NCI-H2196 (cell line): Measurements from ENCODE around the gene KRTDAP.

Experiments used
- DNase-seq: peaks from one replicate; lab custom pipeline; 2025; ENCODE audit not compliant: unreplicated experiment; lab: John Stamatoyannopoulos, UW

The KRTDAP gene, protein sequence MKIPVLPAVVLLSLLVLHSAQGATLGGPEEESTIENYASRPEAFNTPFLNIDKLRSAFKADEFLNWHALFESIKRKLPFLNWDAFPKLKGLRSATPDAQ

DNA sequence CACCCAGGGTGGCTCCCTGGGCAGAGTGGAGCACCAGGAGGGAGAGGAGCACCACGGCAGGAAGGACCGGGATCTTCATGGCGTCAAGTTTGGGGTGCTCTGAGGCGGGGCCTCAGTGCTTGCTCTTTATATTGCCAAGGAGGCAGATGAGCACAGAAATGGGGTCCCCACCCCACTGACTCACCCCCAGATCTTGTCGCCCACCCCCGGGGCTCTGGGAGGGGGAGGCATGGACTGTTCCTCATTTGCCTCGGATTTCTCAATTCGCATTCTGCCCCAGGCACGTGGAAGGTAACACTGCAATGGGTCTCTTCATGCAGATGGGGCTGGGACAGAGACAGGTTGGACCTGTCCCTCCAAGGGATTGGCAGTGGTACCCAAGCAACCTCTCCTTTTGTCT is at the start of gene KRTDAP:
KRTDAP (minus strand) TSS at position 101 of the 400 bp plus-strand sequence; CDS start at position 79, 22 bp downstream.
- no peak for DNase-seq

DNA sequence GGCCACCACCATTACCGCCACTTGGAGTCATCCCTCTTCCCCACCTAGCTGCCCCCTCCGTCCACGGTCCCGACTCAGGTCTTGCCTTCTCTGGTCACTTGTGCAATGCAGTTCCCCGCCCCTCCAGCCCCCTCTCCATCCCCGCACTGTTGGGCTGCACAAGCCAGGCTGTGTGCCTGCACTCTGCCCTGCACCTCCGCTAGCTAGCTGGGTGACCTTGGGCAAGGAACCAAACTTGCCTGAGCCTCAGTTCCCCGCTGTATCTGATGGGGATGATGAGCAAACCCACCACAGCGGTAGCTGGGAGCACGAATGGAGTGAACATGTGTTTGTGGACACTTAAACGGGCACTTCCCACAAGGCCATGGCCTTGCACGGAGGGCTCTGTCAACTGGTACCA is 49.6 kb upstream of the KRTDAP start:
- no peak for DNase-seq

DNA sequence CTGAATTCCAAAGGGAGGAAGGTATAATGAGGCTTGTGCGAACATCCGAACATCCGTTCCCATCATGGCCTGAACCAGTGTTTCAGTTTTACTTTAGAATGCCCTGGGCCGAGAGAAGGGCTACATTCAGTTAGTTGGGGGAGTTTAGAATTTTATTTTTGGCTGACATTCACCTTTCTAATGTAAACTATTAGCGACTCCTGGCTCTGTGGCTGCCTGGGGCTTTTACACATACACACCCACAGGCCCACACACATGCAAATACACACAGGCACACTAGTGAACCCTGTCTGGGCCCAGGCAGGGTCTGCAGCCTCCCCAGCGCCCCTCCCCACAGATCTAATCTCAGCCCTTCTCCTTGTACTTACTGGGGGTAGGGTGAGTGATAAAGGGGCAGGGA is 49.0 kb upstream of the KRTDAP start:
- no peak for DNase-seq

DNA sequence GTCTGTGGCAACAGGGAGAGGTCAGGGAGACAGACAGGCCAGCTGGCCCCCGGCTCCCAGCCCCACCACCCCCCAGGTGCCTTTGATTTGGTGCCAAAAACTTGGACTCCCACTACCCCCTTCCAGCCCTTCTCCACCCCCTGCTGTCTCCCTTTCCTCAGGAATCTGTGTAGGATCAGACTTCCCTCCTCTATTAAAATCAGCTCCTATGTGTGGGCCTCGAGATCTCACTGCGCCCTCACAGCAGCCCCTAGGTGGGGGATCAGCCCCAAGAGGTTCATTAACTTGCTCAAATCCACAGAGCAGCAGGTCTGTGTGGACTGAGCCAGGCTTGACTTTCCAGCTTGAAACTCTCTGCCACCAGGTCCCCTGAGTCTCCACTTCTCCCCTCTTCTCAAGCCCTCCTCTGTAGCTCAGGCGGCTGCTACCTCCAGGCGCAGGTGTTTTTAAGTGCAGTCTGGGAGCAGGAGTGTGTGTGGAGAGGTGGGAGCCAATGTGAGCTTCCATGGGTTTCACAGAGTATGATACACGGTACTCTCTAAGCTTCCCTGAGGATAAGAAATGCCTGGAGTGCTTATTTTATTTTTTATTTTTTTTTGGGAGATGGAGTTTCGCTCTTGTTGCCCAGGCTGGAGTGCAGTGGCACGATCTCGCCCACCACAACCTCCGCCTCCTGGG is 44.7 kb upstream of the KRTDAP start:
- no peak for DNase-seq

DNA sequence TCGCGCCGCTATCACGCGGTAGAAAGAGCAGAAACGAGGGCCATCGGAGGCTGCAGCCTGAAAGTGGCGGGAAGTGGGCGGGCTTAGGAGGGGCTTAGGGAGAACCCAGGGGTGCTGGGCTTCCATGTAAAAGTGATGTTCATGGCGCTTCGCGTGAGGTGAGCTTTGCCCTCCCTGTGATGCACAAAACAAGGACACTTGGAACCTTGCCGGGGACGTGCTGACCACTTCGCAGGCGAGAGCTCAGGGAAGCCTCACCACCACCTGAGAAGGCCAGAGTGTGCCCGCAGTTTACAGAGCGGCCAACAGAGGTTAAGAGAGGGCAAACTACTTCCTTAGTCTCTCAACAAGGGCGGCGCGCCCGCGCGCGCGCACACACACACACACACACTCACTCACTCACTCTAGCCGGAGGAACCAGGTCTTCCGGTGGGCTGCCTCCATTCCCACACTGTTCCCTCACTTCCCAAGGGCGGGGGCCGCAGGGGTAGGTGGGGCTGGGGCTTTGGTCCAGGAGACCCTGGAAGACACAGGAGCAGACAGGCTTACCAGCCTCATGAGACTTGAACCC is 43.6 kb upstream of the KRTDAP start:
- no peak for DNase-seq

DNA sequence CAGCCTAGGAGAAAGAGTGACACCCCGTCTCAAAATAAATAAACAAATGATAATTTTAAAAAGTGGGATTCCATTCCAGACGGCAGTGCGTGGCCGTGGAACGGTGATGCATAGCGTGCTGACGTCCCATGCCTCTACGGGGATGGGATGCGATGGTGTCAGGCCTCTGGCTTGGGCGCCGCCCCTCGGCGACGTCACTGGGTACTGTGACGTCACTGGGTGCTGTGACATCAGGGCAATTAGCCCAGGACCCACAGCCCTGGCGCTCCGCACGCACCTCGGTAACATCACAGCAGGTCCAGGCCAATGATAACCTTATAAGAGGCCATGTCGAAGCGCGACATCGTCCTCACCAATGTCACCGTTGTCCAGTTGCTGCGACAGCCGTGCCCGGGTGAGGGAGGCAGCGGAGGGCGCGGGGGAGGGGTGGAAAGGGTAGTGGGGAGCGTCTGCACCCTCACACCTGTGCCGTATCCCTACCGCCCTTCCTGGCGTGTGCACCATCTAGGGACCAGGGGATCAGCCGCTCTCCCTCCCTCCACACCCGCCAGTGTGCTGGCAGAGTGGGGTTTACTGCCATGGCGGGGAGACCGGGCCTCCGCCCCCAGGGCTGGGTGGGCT is 43.0 kb upstream of the KRTDAP start, which contains the start of gene GAPDHS:
GAPDHS (plus strand) TSS at position 256 of the 621 bp plus-strand sequence; CDS start at position 328, 72 bp downstream.
- no peak for DNase-seq

DNA sequence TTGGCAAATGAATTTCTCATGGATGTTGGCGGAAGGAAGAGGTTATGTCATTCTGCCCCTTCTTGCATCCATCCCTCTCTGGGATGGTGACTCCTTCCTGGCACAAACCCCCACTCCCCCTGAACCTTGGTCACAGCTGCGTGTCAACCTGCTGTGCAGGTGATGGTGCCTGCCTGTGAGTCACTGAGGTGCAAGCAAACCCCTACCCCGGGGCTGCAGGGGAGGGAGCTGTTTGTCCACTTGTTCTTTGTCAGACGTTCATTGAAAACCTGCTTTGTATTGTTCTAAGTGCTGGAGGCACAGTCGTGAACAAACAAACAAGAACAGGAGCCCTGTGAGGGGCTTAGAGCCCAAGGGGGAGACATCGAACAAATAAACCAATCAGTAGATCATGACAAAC is 41.0 kb upstream of the KRTDAP start:
- DNase-seq, result no peak

DNA sequence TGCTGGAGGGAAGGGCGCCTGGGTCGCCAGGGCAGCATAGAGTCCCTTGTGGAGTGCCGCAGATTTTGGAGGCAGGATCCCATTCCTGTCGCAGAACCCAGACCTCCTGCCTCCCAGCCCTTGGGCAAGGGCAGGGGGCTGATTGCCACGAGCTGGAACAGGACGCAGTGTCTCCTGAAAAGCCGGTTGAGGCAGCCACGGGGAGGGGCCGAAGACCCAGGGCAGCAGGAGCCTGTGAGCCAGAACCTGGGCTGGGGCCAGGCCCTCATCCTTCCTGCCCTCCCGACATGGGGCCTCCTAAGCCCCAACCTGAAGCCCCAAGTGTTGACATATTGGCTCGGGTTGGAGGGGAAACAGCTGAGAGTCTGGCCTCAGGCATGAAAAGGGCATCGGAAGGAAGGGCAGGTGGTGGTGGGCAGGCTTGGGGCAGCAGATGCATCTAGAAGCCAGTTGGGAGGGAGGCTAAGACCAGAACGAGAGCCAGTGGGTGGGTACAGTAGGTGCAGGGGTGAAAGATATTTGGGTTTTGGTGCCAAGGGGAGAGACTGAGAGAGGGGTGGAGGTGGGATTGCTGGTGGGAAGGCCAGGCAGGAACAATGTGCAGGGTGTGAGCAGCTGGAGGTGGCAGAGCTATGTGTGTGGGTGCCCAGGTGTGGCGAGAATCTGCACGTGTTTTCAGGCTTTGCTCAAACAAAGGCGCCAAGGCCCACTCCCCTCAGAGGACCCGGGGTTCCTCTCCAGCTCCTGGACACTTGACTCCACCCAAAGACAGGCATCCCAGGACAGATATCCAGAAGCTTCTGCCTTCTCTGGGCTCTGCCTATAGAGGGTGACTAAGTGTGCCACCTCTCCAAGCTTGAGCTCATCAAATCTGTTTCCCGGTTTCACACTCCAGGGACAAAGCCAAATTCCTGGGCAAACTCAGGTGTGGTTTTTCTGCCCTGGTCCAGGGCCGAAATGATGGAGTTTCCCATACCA is 39.3 kb upstream of the KRTDAP start:
- DNase-seq, result no peak

DNA sequence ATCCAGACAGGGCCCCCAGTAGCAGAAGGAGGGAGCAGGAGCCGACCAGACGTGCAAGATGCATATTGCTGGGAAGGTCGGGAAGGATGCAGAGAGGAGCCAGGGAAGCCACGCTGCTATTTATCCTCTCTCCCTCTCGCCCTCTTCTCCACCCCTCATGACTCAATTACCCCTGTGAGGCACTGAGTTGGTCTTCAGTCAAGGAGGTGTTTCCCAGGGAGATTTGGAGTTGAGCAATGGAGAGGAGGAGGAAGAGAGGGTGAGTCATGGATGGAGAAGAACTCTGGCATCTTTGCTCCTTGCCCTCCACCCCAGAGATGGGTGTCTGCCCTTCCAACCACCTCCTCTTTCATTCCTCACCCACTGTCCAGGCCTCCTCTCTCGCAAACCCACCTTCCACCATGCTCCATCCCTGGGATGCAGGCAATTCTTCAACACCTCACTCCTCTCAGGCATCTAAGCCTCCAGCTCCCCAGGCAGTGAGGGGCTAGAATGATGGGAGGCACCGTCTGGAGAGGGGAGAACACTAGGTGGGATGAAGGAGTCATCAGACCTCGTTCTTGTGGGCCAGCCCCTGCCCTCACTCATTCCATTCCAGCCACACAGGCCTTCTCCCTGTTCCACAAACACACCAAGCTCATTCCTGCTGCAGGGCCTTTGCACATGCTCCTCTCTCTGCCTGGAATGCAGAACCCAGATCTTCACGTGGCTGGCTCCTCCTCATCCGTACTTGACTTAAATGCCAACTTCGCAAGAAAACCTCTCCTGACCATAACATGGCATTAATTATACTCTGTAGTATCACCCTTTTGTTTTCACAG is 38.2 kb upstream of the KRTDAP start, which contains the start of gene SBSN:
SBSN (minus strand) TSS at position 94 of the 821 bp plus-strand sequence; CDS start at position 64, 30 bp downstream.
- no peak for DNase-seq

DNA sequence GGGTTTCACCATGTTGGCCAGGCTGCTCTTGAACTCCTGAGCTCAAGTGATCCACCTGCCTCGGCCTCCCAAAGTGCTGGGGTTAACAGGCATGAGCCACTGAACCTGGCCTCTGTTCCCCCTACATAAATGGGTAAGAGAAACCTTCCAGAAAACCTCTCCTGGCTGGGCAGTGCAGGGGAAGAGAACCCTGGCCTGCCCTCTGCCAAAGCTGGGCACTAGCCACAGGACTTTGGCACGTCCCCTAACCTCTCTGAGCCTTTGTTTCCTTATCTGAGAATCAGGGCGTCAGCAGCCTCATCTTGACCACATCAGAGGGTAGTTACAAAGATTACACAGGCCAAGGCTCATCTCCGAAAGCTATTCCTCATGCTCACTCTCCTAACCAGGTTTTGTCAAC is 35.6 kb upstream of the KRTDAP start:
- no peak for DNase-seq

DNA sequence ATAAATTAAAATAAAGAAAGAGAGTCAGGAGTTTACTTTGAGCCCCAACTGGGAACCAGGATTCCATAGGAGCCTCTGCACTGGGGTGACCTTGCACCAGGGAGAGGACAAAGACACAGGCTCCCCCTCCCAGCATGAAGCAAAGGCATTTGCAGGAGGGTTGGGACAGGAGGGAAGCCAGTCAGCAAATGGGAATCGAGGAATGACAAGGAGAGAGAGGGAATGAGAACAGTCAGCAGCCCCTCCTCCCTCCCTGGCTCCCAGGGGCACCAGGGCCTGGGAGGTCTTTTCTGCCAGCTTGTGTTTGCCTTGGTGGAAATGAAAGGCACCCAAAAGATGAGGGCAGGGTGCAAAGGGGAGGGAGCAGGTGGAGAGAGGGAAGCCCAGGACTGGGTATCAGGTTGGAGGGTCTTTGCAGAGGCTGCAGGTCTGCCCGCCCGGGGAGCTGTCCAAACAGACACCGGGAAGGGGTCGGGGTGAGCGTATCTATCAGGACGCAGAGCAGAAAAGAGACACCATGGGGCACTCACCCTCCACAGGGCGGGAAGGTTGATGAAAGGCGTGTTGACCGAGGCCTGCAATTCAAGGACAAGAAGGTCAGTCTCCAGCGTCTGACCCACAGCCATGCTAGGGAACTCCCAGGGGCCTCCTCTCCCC is 34.0 kb upstream of the KRTDAP start:
- no peak for DNase-seq

DNA sequence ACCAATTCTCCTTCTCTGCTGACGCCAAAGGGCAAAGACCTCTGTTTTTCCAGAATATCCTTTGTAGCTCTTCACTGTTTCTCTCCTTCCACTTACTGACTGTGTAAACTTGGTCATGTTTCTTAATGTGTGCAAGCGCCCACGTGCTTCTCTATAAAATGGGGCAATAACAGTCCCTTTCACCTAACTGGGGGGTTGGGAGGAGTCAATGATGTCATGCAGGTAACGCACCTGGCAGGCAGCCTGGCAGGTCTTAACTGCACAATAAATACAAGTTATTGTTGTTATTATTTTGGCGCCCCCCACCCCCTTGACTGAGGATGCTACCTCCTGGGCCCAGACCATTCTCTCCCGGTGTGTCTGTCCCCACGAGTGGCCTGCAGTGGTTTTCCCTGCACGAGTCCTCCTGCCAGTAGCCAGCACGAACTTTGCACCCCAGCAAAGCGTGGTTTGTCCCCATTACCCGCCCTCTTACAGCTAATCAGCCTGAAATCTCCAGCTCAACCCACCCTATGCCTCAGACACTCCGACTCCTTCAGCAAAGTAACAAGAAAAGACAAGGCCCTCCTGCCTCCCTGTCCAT is 32.6 kb upstream of the KRTDAP start:
- DNase-seq, result no peak

DNA sequence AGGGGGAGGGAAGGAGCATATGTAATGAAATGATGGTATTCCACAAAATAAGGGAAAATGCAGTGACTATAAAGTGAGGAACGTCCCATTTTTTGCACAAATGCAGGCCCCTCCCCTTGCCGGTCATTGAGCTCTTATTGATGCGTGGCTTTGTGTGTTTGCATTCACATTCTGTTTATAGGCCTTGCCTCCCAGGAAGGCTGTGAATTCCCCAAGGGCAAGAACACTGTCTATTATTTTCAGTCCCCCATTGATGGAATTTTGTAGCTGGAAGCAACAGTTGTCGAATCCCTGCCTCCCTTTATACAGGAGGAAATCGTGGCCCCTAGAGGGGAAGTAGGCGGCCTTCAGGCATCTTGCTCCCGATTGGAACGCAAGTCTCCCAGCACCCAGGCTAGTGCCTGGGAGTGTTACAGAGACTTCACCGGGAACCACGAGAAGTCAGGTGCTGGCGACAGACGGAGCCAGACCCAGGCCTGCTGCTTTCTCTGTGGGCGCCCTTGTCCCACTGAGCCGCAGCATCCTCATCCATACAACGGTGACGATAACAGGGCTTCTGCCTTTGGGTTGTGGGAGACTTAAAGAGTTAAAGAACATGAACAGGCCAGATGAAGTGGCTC is 31.0 kb upstream of the KRTDAP start:
- DNase-seq, result no peak

DNA sequence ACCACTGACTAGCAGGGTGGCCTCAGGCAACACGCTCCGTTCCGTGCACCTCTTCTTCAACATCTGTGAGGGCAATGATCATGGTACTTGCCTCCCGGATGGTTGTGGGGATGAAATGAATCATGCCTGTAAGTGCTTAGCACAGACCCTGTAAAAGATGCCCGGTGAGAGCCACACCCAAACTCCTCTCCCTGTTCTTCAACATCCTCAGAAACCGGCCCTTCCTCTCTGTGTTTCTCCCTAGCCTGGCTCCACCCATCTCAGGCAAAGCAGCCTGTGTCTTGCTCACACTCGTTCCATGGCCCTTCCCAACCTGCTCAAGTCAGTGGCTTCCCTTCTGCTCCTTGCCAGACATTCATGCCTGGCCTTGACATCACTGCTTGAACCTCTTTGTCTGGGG is 29.0 kb upstream of the KRTDAP start:
- DNase-seq, result no peak

DNA sequence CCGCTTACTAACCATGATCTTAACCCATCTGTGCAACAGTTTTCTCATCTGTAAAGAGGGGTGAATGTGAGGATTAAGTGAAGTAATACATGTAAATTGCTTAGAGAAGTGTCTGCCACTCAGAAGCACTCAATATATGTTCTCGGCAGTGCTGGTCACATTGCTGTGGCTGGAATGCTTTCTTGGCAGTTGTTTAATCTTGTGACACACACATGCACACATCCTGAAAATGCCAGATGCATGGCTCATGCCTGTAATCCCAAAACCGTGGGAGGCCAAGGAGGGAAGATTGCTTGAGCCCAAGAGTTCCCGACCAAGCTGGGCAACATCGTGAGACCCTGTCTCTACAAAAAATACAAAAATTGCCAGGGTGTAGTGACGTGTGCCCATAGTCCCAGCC is 28.0 kb upstream of the KRTDAP start:
- DNase-seq, result no peak

DNA sequence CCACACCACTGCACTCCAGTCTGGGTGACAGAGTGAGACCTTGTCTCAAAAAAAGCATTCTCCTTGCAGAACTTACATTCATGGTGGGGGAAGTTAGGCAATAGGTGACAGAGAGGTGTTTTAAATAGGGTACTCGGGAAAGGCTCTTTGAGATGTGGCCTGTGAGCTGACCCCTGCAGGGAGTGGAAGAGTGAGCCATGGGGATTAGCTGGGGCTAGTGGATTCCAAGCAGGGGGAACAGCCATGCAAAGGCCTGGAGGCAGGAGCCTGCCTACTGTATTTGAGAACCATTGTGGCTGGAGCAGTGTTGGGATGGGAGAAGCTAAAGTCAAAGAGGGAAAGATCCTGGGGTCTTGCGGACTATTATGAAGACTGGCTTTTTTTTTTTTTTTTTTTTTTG is 27.1 kb upstream of the KRTDAP start:
- no peak for DNase-seq

DNA sequence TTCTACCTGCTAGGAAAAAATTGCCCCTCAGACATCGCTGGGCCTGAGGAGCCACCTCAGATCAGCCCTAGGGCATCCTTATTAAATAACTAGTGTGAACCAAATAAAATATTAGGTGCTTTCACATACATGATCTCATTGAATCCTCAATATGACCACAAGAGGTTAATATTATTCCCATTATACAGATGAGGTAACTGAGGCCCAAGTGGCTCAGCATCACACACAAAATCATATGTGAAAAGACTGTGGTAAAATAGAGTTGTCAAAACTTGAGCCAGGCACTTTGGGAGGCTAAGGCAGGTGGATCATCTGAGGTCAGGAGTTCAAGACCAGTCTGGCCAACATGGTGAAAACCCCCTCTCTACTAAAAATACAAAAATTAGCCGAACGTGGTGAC is 26.0 kb upstream of the KRTDAP start:
- DNase-seq, result no peak

DNA sequence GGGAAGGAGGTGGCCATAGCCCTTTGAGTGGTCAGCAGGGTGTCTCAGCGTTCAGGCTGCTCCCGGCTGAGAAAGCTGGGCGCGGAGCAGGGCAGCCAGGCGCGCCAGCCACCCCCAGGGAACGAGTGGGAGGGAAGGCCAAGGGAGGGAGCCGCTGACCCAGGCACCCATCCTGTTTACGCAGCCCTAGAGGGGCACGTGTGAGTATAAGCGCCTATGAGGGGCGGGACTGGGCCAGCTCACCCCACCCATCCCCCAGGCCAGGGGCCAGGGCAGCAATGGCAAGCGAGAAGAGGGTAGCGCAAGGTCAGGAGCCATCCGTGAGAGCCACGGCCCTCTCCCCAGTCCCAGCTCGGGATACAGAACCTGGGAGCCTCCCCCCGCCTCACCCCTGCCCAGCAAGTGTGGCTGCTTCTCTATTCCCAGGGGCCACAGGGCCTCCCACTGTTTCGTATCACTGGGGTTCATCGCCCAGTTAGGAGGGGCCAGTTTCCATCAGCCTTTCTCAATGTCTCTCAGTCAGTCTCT is 24.1 kb upstream of the KRTDAP start:
- DNase-seq, result no peak
